Testis (tissue), 2 donors: ENCODE data around the gene PLXNB1.

Source experiments
- POLR2A ChIP-seq: fragments of 450-650 bp; IDR thresholded peaks from one replicate; pipeline ENCODE4 v1.6.1; 2017; ENCODE audit warnings: antibody characterized with exemption, mild to moderate bottlenecking, moderate library complexity
- TF ChIP-seq, protein P1 (sequence below), 3 experiments: fragments of 450-650 bp in 2 of 3; fragments of 200-600 bp in 1 of 3; sonication (generic) in 1 of 3; IDR thresholded peaks; one replicate each; pipeline ENCODE4 v1.5.1; 2016 to 2019; ENCODE audit warnings: antibody characterized with exemption in 3 of 3, mild to moderate bottlenecking in 2 of 3, moderate library complexity in 1 of 3

GRCh38 chr3:48356419-48356818 is 73.5 kb downstream of the PLXNB1 start:
- no peak for TF ChIP-seq POLR2A
- TF ChIP-seq, protein P1, sequence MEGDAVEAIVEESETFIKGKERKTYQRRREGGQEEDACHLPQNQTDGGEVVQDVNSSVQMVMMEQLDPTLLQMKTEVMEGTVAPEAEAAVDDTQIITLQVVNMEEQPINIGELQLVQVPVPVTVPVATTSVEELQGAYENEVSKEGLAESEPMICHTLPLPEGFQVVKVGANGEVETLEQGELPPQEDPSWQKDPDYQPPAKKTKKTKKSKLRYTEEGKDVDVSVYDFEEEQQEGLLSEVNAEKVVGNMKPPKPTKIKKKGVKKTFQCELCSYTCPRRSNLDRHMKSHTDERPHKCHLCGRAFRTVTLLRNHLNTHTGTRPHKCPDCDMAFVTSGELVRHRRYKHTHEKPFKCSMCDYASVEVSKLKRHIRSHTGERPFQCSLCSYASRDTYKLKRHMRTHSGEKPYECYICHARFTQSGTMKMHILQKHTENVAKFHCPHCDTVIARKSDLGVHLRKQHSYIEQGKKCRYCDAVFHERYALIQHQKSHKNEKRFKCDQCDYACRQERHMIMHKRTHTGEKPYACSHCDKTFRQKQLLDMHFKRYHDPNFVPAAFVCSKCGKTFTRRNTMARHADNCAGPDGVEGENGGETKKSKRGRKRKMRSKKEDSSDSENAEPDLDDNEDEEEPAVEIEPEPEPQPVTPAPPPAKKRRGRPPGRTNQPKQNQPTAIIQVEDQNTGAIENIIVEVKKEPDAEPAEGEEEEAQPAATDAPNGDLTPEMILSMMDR (IDR thresholded peaks at IDR 0.05), result no peak
